ENCODE data around the gene SLC26A6. TPM values are rescaled to one million over a fixed set of nuclear protein-coding genes. Genes with fewer than 3 reads are reported as not detected.

Gene SLC26A6
- total RNA-seq, 1 experiment from 2014 or later, result 58.9 TPM

- no peak for TF ChIP-seq ZNF512 (CRISPR knock-in tag; IDR thresholded peaks at IDR 0.05; ENCODE audit: borderline replicate concordance)
- no peak for TF ChIP-seq KAT7 (CRISPR knock-in tag; IDR thresholded peaks at IDR 0.05; ENCODE audit: borderline replicate concordance)
- no peak for TF ChIP-seq SMAD3 (CRISPR knock-in tag; IDR thresholded peaks at IDR 0.05; ENCODE audit: borderline replicate concordance)
- TF ChIP-seq FOXJ3 (CRISPR knock-in tag; IDR thresholded peaks at IDR 0.05; ENCODE audit: borderline replicate concordance), result no peak
- TF ChIP-seq NR2C2 (CRISPR knock-in tag; IDR thresholded peaks at IDR 0.05), result no peak
- no peak for TF ChIP-seq TP53 (CRISPR knock-in tag; IDR thresholded peaks at IDR 0.05)
- TF ChIP-seq ESRRA (CRISPR knock-in tag; IDR thresholded peaks at IDR 0.05; ENCODE audit: borderline replicate concordance), result no peak
- no peak for TF ChIP-seq E2F1 (CRISPR knock-in tag; IDR thresholded peaks at IDR 0.05)
- no peak for TF ChIP-seq TEAD1 (CRISPR knock-in tag; IDR thresholded peaks at IDR 0.05)
- TF ChIP-seq CREM (CRISPR knock-in tag; IDR thresholded peaks at IDR 0.05), result no peak
- TF ChIP-seq ZNF423 (CRISPR knock-in tag; IDR thresholded peaks at IDR 0.05), result no peak
- TF ChIP-seq MYBL2 (CRISPR knock-in tag; IDR thresholded peaks at IDR 0.05), result no peak
- no peak for TF ChIP-seq RORB (CRISPR knock-in tag; IDR thresholded peaks at IDR 0.05)
- TF ChIP-seq CTCF (IDR thresholded peaks at IDR 0.05), result no peak
Measured at GRCh38 chr3:48633256-48633655, 2.0 kb downstream of the SLC26A6 start (continued).

- Mint-ChIP-seq H3K27ac (no peak overlapping the region), H3K27me3 (ENCODE audit: low read depth) (no peaks in the 10 kb centered on the region), H3K4me3 (no peak overlapping the region), H3K4me1 (peaks cover 18% of the 10 kb centered on the region), H3K36me3 (peaks cover 42% of the 10 kb centered on the region), H3K9me3 (no peaks in the 10 kb centered on the region)
- ChIA-PET CTCF (no interaction called here), POLR2A (no interaction called here)
- TF ChIP-seq SMAD3 (CRISPR knock-in tag; IDR thresholded peaks at IDR 0.05; ENCODE audit: borderline replicate concordance) (no peak), NFYB (CRISPR knock-in tag; conservative IDR thresholded peaks at IDR 0.05; ENCODE audit: low read depth) (no peak), ZSCAN18 (CRISPR knock-in tag; IDR thresholded peaks at IDR 0.05) (no peak), ZNF396 (CRISPR knock-in tag; IDR thresholded peaks at IDR 0.05; ENCODE audit: borderline replicate concordance) (no peak), RORB (CRISPR knock-in tag; IDR thresholded peaks at IDR 0.05) (no peak), MAX (CRISPR knock-in tag; IDR thresholded peaks at IDR 0.05) (no peak), FOXK1 (CRISPR knock-in tag; IDR thresholded peaks at IDR 0.05) (no peak), ZNF138 (CRISPR knock-in tag; conservative IDR thresholded peaks at IDR 0.05) (no peak), GTF2I (CRISPR knock-in tag; conservative IDR thresholded peaks at IDR 0.05) (no peak), MLX (CRISPR knock-in tag; IDR thresholded peaks at IDR 0.05) (no peak), NR2C2 (CRISPR knock-in tag; IDR thresholded peaks at IDR 0.05) (no peak), ZNF121 (CRISPR knock-in tag; IDR thresholded peaks at IDR 0.05) (no peak)
- ATAC-seq, result no peak
- no peak for DNase-seq (ENCODE audit: low spot score)
Measured at GRCh38 chr3:48631516-48632448, 3.5 kb downstream of the SLC26A6 start.

Measured in WTC11 (cell line).